Stomach smooth muscle (tissue), 2 donors: Measurements from ENCODE around the gene PHACTR3.
"Not testable (repeated sequence)": the region's sequence is repeated elsewhere in the genome, so short reads cannot be mapped to it uniquely, and the experiment has no call there.

ENCODE experiments used
- H3K27ac ChIP-seq: one replicate; pipeline ENCODE4 v1.7.0; 2013; ENCODE audit warnings: mild to moderate bottlenecking, low read length, inconsistent platforms
- H3K27me3 ChIP-seq, 2 donors: one replicate each; pipeline ENCODE4 v1.7.0; 2013; ENCODE audit warnings: low read length in 2 of 2; ENCODE audit not compliant: insufficient read depth in 2 of 2, control insufficient read depth in 1 of 2
- H3K36me3 ChIP-seq, 2 donors: one replicate each; pipeline ENCODE4 v1.7.0; 2013; ENCODE audit warnings: low read length in 2 of 2; ENCODE audit not compliant: control insufficient read depth in 2 of 2, insufficient read depth in 2 of 2
- H3K4me1 ChIP-seq: one replicate; pipeline ENCODE4 v1.7.0; 2013; ENCODE audit warnings: low read length; ENCODE audit not compliant: control insufficient read depth, insufficient read depth
- H3K4me3 ChIP-seq, 2 donors: one replicate each; pipeline ENCODE4 v1.7.0; 2013; ENCODE audit warnings: low read length in 2 of 2
- H3K9ac ChIP-seq, 2 donors: one replicate each; pipeline ENCODE4 v1.7.0; 2013; ENCODE audit warnings: low read length in 2 of 2, mild to moderate bottlenecking in 1 of 2
- H3K9me3 ChIP-seq, 2 donors: one replicate each; pipeline ENCODE4 v1.7.0; 2013; ENCODE audit warnings: low read length in 2 of 2; ENCODE audit not compliant: control insufficient read depth in 2 of 2
- donor health status: healthy.
- donor health status: Pancreatic carcinoma.

PHACTR3 gene

DNA sequence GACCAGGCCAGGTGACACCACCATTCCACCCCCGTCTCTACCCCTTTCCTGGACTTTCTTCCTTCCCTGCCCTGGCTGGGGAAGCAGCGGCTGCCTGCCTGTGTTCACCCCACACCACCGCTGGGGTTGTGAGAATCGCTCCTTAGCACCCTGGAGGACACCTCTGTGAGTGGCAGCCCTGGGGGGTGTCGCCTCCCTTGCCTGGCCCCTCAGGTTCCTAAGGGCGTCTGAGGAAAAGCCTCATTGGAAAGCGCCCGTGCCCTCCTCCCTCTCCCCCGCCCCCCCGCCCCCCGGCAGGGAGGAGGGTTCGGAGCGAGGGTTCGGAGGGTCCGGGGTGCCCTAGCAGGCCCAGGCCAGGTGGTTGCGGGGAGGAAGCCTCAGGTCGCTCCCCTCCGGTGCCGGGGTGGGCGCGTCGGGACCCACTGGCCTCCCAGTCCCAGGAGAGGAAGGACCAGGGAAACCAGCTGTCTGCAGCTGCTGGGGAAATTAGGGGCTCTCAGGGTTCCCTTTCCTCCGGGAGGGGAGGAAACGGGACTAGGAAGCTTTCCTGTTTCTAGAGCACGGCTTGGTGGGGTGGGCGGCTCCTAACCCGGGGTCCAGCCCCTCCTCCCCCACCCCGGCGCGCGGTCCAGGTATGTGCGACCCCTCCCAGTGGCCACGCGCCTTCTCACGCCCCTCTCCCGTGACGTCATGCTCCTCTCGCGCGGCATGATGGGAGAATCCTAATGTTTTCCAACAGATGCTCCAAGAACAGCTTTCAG lies at the start of gene PHACTR3:
Gene PHACTR3, plus strand, starts transcription at position 760 of the 761 bp plus-strand sequence. CDS start 475 bp downstream, outside the sequence.
- Histone ChIP-seq H3K9ac (no peak within 1 kb of the TSS), H3K4me3 (peak within 1 kb of the TSS in 1 of 2 donors; percentile 40), H3K27ac (no peak within 1 kb of the TSS), H3K9me3 (no peaks in the 10 kb centered on the region), H3K36me3 (no peaks in the 10 kb centered on the region), H3K27me3 (peaks cover 44 to 49% of the 10 kb centered on the region in 2 donors), H3K4me1 (peaks cover 3% of the 10 kb centered on the region)

DNA sequence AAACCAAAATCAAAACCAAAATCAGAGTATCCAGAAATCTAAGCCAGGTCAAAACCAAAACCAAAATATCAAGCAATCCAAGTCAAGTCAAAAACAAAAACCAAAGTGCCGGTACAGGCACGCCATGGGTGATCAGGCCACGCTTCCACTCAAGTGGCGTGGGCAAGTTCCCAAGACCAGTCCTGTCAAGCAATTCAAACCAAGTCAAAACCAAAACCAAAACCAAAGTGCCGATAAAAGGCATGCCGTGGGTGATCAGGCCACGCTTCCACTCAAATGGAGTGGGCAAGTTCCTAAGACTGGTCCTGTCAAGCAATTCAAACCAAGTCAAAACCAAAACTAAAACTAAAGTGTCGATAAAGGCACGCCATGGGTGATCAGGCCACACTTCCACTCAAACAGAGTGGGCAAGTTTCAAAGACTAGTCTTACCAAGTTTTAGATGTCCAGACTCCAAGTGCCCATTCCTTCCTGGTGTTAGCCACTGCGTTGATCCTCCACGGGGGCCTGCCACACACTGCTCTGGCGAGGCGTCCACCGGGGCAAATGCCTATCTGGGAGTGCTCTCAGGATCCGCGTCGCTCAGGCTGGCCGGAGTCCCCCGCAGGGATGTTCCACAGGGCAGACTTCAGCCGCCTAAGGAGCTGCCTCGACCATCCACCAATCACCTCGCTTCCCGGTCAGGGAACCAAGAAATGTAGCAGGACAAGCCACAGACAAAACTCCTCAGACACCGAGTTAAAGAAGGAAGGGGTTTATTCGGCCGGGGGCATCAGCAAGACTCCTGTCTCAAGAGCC lies 46.4 kb upstream of the PHACTR3 start:
- not testable (repeated sequence) for H3K27me3 ChIP-seq, H3K9ac ChIP-seq, H3K4me3 ChIP-seq, H3K36me3 ChIP-seq, H3K27ac ChIP-seq, H3K9me3 ChIP-seq, H3K4me1 ChIP-seq

DNA sequence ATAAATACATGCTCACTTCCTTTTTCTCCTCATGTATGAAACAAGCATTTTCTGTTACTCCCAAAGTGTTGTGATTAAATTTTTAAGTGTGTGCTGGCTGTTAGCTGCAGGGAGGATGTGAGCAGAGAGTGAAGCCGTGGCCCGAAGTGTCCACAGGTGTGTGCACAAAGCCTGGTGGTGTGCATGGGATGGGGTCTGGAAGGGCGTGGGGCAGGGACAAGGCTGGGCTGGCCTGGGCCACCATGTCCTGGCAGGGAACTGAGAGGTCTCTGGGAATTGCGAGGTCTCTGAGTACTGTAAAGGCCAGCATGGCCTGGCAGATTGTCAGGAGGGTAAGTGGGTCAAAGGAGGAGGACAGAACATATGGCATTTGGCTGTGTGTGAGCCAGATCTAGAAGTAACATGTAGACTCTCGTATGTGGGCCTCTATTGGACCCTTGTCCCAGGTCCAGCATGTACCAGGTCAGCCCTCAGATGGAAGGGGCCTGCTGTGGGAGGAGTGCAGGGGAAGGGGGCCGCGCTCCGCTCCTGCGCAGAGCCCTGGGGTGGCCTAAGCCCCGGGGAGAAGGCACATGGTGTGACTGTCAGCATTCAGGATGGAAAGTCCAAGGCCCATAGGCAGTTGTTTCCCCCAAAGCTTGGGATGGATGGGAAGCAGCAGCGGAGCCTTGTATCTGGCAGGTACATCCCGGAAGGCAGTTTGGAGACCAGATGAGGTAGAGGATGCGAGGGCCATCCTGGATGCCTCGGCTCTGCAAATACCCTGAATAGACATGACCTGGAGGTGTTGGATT lies 45.1 kb upstream of the PHACTR3 start:
- peaks cover 3 to 4% of the 10 kb centered on the region in 2 donors for H3K27me3 ChIP-seq

GRCh38 chr20:59559863-59560262 lies 44.5 kb upstream of the PHACTR3 start:
- Histone ChIP-seq H3K9ac (no peak overlapping the region), H3K27me3 (peaks cover 3 to 6% of the 10 kb centered on the region in 2 donors), H3K27ac (no peak overlapping the region), H3K4me3 (no peak overlapping the region), H3K4me1 (no peaks in the 10 kb centered on the region), H3K36me3 (no peaks in the 10 kb centered on the region), H3K9me3 (no peaks in the 10 kb centered on the region)

More for the DNA sequence above, 45.1 kb upstream of the PHACTR3 start:
- no peak overlapping the region for H3K9ac ChIP-seq
- H3K9me3 ChIP-seq: no peaks in the 10 kb centered on the region
- H3K27ac ChIP-seq: no peak overlapping the region
- no peaks in the 10 kb centered on the region for H3K4me1 ChIP-seq
- no peaks in the 10 kb centered on the region for H3K36me3 ChIP-seq
- no peak overlapping the region for H3K4me3 ChIP-seq

- no peaks in the 10 kb centered on the region for H3K9me3 ChIP-seq
- no peak overlapping the region for H3K27ac ChIP-seq
- H3K4me3 ChIP-seq: no peak overlapping the region
- H3K4me1 ChIP-seq: no peaks in the 10 kb centered on the region
- H3K27me3 ChIP-seq: peaks cover 3 to 11% of the 10 kb centered on the region in 2 donors
- H3K9ac ChIP-seq: no peak overlapping the region
- H3K36me3 ChIP-seq: no peaks in the 10 kb centered on the region
These were observed 43.6 kb upstream of the PHACTR3 start for GRCh38 chr20:59560588-59561227.

GRCh38 chr20:59561228-59561605 lies 43.1 kb upstream of the PHACTR3 start:
- Histone ChIP-seq H3K4me1 (no peaks in the 10 kb centered on the region), H3K36me3 (no peaks in the 10 kb centered on the region), H3K27me3 (peaks cover 3 to 12% of the 10 kb centered on the region in 2 donors), H3K27ac (no peak overlapping the region), H3K9ac (no peak overlapping the region), H3K4me3 (no peak overlapping the region), H3K9me3 (no peaks in the 10 kb centered on the region)

- Histone ChIP-seq H3K9ac (no peak overlapping the region), H3K36me3 (no peaks in the 10 kb centered on the region), H3K9me3 (no peaks in the 10 kb centered on the region), H3K27ac (no peak overlapping the region), H3K4me1 (no peaks in the 10 kb centered on the region), H3K4me3 (no peak overlapping the region), H3K27me3 (peaks cover 3 to 15% of the 10 kb centered on the region in 2 donors)
These were observed 42.6 kb upstream of the PHACTR3 start for GRCh38 chr20:59561614-59562277.

DNA sequence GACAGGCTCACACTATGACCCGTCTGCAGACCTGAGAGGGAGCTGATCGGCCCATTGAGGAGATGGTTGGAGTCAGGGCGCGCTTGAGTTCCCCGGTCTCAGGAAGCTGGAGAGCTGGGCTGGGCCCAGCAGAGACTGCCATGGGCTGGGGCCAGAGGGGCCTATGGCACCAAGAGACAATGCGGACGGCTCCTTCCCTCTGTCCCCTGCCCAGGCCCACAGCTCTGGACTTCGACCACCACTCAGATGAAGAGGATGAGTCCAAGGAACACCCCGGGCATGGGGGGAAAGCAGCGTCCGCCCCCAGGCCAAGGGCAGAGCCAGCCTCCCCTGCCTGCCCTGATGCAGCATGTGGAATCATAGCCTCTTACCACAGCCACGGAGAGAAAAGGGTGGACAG lies 40.2 kb upstream of the PHACTR3 start:
- H3K9ac ChIP-seq: no peak overlapping the region
- no peaks in the 10 kb centered on the region for H3K36me3 ChIP-seq
- no peaks in the 10 kb centered on the region for H3K4me1 ChIP-seq
- no peak overlapping the region for H3K4me3 ChIP-seq
- no peak overlapping the region for H3K27ac ChIP-seq
- no peaks in the 10 kb centered on the region for H3K9me3 ChIP-seq
- H3K27me3 ChIP-seq: peaks cover 5 to 22% of the 10 kb centered on the region in 2 donors

DNA sequence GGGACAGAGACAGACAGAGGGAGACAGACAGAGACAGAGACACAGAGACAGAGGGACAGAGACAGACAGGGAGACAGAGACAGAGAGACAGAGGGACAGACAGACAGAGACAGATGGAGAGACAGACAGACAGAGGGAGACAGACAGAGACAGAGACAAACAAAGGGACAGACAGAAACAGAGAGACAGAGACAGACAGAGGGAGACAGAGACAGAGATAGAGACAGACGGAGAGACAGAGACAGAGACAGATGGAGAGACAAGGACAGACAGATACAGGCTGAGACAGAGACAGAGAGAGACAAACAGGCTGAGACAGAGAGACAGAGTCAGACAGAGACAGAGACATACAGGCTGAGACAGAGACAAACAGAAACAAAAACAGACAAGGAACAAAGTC lies 39.4 kb upstream of the PHACTR3 start:
- peaks cover 5 to 22% of the 10 kb centered on the region in 2 donors for H3K27me3 ChIP-seq

More for the DNA sequence above, 39.4 kb upstream of the PHACTR3 start:
- H3K4me3 ChIP-seq: no peak overlapping the region
- no peaks in the 10 kb centered on the region for H3K4me1 ChIP-seq
- H3K27ac ChIP-seq: no peak overlapping the region
- no peak overlapping the region for H3K9ac ChIP-seq
- H3K36me3 ChIP-seq: no peaks in the 10 kb centered on the region
- H3K9me3 ChIP-seq: no peaks in the 10 kb centered on the region
